GM12874 (cell line): ENCODE measurements around the gene OR2B6.

Experiments used
- CTCF ChIP-seq: IDR thresholded peaks from 2 replicates; pipeline ENCODE4 v1.5.1; 2011; ENCODE audit warnings: low read depth, mild to moderate bottlenecking, control low read depth, low read length, moderate library complexity; ENCODE audit not compliant: insufficient read depth

The OR2B6 gene

GRCh38 chr6:27951040-27951439 lies 6.0 kb upstream of the OR2B6 start:
- no peak for TF ChIP-seq CTCF

- no peak for TF ChIP-seq CTCF
These were observed 475 bp downstream of the OR2B6 start for GRCh38 chr6:27957516-27957915.

GRCh38 chr6:27962506-27962905 lies 5.5 kb downstream of the OR2B6 start:
- TF ChIP-seq CTCF: no peak

- no peak for TF ChIP-seq CTCF
These were observed 9.0 kb downstream of the OR2B6 start for GRCh38 chr6:27966044-27966443.

- TF ChIP-seq CTCF: no peak
These were observed 9.9 kb downstream of the OR2B6 start for GRCh38 chr6:27966816-27967426.

- no peak for TF ChIP-seq CTCF
These were observed 13.4 kb downstream of the OR2B6 start for GRCh38 chr6:27970444-27970843.

- TF ChIP-seq CTCF: no peak
These were observed 15.7 kb downstream of the OR2B6 start for GRCh38 chr6:27972750-27973149.
